Activated CD4-positive, alpha-beta T cell treated with anti-CD3 and anti-CD28 coated beads, Interleukin-2, amount 50 U/mL, for 16 hours (primary cell): ENCODE data around the gene WFDC8.
"Not testable (repeated sequence)": the region's sequence is repeated elsewhere in the genome, so short reads cannot be mapped to it uniquely, and the experiment has no call there.

ENCODE experiments used
- DNase-seq: peaks from one replicate; pipeline ENCODE4 v3.0.0-alpha.2; 2020

Gene WFDC8

GRCh38 chr20:45579184-45579583 lies at the start of gene WFDC8:
WFDC8 (minus strand) TSS chr20:45579284; CDS start chr20:45579247, 37 bp downstream.
- DNase-seq: no peak

- DNase-seq: no peak
Observed at GRCh38 chr20:45626540-45626939, 47.5 kb upstream of the WFDC8 start.

- DNase-seq: no peak
Observed at GRCh38 chr20:45621593-45621992, 42.5 kb upstream of the WFDC8 start.

GRCh38 chr20:45617591-45617990 lies 38.5 kb upstream of the WFDC8 start:
- no peak for DNase-seq

- DNase-seq: no peak
Observed at GRCh38 chr20:45612314-45612713, 33.2 kb upstream of the WFDC8 start.

DNA sequence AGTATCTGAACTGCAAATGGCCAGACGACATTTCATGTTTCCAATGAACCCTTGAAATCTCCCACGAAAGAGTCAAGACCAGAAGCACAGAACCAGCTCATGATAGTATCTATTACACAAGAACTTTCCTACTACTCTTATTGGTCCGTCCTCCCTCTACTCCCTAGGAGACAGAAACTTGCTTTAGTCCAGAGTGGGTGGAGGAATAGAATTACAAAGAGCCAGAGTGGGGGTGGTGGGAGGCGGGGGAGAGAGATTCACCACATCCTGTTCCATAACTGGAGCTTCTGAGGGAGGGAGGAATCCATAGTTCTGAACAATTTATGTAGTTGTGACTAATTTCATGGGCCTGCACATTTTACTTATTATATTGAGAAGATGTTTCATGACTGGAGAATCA lies 32.0 kb upstream of the WFDC8 start:
- peak; percentile 55 for DNase-seq

- DNase-seq: no peak
Observed at GRCh38 chr20:45607810-45608209, 28.7 kb upstream of the WFDC8 start.

- DNase-seq: no peak
Observed at GRCh38 chr20:45595235-45595634, 16.2 kb upstream of the WFDC8 start.

GRCh38 chr20:45593498-45593897 lies 14.4 kb upstream of the WFDC8 start:
- DNase-seq: no peak

DNA sequence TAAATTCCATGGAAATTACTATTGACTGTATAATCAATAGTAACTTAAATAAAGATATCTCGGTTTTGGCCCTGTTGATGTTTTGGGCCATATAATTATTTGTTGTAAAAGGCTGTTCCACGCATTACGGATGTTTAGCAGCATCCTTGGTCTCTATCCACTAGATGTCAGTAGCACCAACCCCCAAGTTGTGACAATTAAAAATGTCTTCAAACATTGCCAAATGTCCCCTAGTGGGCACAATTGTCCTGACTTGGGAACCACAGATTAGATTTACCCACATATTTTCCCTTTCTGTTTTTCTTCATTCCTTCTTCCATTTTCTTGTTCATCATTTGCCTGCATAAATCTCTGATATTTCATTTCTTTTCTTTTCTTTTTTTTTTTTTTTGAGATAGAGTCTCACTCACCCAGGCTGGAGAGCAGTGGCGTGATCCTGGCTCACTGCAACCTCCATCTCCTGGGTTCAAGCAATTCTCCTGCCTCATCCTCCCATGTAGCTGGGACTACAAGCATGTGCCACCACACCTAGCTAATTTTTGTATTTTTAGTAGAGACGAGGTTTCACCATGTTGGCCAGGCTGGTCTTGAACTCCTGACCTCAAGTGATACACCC lies 13.6 kb upstream of the WFDC8 start:
- DNase-seq: peak; percentile 59

DNA sequence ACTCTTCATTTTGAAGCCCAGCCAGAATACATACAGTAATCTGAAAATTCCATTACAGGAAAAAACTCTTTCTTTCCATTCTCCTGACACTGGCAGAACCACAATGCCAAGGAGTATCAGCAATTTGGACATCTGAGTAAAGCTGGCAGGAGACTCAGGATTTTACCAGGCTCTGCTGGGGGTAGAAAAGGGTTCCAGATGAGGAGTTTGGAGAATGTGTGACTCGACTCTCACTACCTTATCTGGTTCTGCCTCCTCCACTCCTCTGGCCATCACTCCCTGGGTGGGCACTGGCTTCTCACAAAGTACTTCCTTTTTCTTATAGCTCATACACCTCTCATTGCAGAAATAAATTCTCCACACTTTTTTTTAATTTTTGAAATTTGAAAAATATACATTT lies 10.6 kb upstream of the WFDC8 start:
- DNase-seq: no peak

- DNase-seq: no peak
Observed at GRCh38 chr20:45588800-45589199, 9.7 kb upstream of the WFDC8 start.

GRCh38 chr20:45585986-45586385 lies 6.9 kb upstream of the WFDC8 start:
- DNase-seq: not testable (repeated sequence)

DNA sequence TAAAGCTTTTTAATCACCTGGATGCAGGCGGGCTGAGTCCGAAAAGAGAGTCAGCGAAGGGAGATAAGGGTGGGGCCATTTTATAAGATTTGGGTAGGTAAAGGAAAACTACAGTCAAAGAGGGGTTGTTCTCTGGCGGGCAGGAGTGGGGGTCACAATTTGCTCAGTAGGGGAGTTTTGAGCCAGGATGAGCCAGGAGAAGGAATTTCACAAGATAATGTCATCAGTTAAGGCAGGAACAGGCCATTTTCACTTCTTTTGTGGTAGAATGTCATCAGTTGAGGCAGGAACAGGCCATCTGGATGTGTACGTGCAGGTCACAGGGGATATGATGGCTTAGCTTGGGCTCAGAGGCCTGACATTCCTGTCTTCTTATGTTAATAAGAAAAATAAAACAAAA lies 5.2 kb upstream of the WFDC8 start:
- not testable (repeated sequence) for DNase-seq

DNA sequence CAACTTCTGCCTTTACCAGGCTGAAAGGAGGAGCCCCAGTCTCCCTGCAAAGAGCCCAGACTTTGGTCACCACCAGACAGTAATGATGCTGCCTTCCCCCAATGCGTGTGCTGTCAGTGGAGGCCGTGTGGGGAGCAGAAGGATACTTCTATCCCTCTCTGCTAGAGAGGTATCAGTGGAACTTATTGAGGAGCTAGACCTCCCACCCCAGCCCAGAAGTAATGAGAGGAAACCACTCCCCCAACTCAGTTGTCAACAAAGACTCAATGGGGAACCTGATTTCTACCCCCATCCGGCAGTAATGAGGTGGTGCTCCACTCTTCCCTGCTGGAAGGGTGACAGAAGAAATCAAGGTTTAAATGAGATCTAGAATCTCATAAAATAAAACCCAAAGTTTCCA lies 4.4 kb upstream of the WFDC8 start:
- DNase-seq: no peak

- DNase-seq: no peak
Observed at GRCh38 chr20:45581702-45582101, 2.6 kb upstream of the WFDC8 start.

GRCh38 chr20:45578231-45578630 lies 853 bp downstream of the WFDC8 start:
- no peak for DNase-seq

GRCh38 chr20:45576995-45577394 lies 2.1 kb downstream of the WFDC8 start:
- no peak for DNase-seq

GRCh38 chr20:45575931-45576330 lies 3.2 kb downstream of the WFDC8 start:
- DNase-seq: no peak

DNA sequence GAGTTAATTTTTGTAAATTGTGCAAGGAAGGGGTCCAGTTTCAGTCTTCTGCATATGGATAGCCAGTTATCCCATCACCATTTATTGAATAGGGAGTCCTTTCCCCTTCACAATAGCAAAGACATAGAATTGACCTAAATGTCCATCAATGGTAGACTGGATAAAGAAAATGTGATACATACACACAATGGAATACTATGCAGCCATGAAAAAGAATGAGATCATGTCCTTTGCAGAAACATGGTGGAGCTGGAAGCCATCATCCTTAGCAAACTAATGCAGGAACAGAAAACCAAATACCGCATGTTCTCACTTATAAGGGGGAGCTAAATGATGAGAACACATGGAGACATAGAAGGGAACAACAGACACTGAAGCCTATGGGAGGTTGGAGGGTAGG lies 9.4 kb downstream of the WFDC8 start:
- not testable (repeated sequence) for DNase-seq

- DNase-seq: no peak
Observed at GRCh38 chr20:45564760-45565276, 14.3 kb downstream of the WFDC8 start.

- DNase-seq: no peak
Observed at GRCh38 chr20:45555198-45555597, 23.9 kb downstream of the WFDC8 start.

DNA sequence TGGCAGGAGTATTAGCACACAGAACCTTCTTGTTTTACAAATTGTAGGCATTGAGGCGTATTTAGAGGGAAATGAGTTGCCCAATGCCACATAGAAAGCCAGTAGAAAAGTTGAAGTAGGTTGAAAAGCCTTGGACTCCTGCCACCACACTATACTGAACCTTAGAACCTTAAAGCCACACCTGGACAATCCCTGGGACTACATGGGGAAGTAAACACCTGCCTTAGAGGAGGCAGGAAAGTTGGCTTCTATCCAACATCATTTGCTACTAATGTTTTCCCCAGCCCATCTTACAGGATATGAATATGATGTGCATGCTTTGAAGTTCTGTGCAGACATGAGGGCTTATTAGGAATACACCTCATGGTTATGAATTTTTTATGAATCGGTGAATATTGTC lies 26.6 kb downstream of the WFDC8 start:
- no peak for DNase-seq

DNA sequence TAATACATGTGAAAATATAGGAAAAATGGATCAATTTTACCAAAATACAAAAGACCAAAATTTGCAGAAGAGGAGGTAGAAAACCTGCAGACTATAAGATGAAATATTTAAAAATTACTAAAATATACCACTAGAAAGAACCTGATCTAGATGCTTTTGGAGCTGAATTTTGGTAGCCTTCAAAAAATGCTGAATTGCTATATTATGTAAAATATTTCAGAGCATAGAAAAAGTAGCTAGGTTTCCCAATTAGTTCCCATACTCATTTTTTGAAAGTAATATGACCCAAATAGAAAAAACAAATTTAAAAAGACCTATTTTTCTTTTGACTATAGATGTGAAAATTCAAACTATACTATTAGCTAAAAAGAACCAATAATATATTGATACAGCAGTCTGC lies 28.3 kb downstream of the WFDC8 start:
- DNase-seq: no peak

- DNase-seq: no peak
Observed at GRCh38 chr20:45548410-45548809, 30.7 kb downstream of the WFDC8 start.
